Activated CD8-positive, alpha-beta T cell treated with anti-CD3 and anti-CD28 coated beads for 36 hours (primary cell): Measurements from ENCODE around the gene NRG3. TPM values are rescaled to one million over a fixed set of nuclear protein-coding genes. Genes with fewer than 3 reads are reported as not detected.

Experiments
- ATAC-seq: fragments of 200-7000 bp; cut with Tn5 transposase; one replicate; pipeline ENCODE4 v1.10.0; 2021; ENCODE audit warnings: mild to moderate bottlenecking, moderate library complexity
- CTCF ChIA-PET: fragments of 350-600 bp; sonication (Branson Sonifier 250); formaldehyde crosslinking; loops from one replicate; lab custom pipeline; 2021; ENCODE audit warnings: antibody characterized with exemption; lab: Charles Lee
- POLR2A ChIA-PET: fragments of 350-600 bp; sonication (Branson Sonifier 250); formaldehyde crosslinking; loops from one replicate; lab custom pipeline; 2021; ENCODE audit warnings: antibody characterized with exemption; lab: Charles Lee
- DNase-seq: peaks from one replicate; pipeline ENCODE4 v3.0.0-alpha.2; 2020
- H3K27ac Mint-ChIP-seq: one replicate; pipeline ENCODE4 v1.8.0; 2021; ENCODE audit warnings: mild to moderate bottlenecking, mixed read lengths
- H3K27me3 Mint-ChIP-seq: one replicate; pipeline ENCODE4 v1.8.0; 2021; ENCODE audit warnings: mixed read lengths
- H3K36me3 Mint-ChIP-seq: one replicate; pipeline ENCODE4 v1.8.0; 2021; ENCODE audit warnings: low read depth, mixed read lengths
- H3K4me1 Mint-ChIP-seq: one replicate; pipeline ENCODE4 v1.8.0; 2021; ENCODE audit warnings: low read depth, mixed read lengths
- H3K4me3 Mint-ChIP-seq: one replicate; pipeline ENCODE4 v1.8.0; 2021; ENCODE audit warnings: mild to moderate bottlenecking, moderate library complexity, mixed read lengths
- H3K9me3 Mint-ChIP-seq: one replicate; pipeline ENCODE4 v1.8.0; 2021; ENCODE audit warnings: mixed read lengths
- CTCF ChIP-seq: fragments of 200-600 bp; IDR thresholded peaks from one replicate; pipeline ENCODE4 v1.8.0; 2022; ENCODE audit warnings: antibody characterized with exemption, mild to moderate bottlenecking
- intact Hi-C: fragments of 100-400 bp; cut with micrococcal nuclease; formaldehyde crosslinking; loops from one replicate; pipeline ENCODE4 v1.10.0; 2022
- total RNA-seq, 2 experiments: library from RNA; stranded (reverse); gene quantifications; one replicate each; pipeline ENCODE4 v1.2.3, GENCODE V29; 2021

NRG3 gene
- total RNA-seq, 2 experiments from 2014 or later: not detected

- POLR2A ChIA-PET: no interaction called here
- peaks cover 2% of the 10 kb centered on the region for H3K9me3 Mint-ChIP-seq
- intact Hi-C loops: no loop called here
These were observed 697.8 kb downstream of the NRG3 start for GRCh38 chr10:82572744-82573143.

GRCh38 chr10:82574081-82574480 is 699.1 kb downstream of the NRG3 start:
- no peaks in the 10 kb centered on the region for H3K27me3 Mint-ChIP-seq
- intact Hi-C loops: no loop called here
- no peak for TF ChIP-seq CTCF
- ChIA-PET POLR2A (interaction anchor here (1.0 kb wide), 1 partner anchor 82 kb away, joined by 3 read pairs; no protein-coding TSS in a partner anchor), CTCF (no interaction called here)
- H3K9me3 Mint-ChIP-seq: peaks cover 2% of the 10 kb centered on the region
- DNase-seq (no peak), ATAC-seq (no peak)
- H3K4me1 Mint-ChIP-seq: no peaks in the 10 kb centered on the region
- no peak overlapping the region for H3K4me3 Mint-ChIP-seq
- H3K27ac Mint-ChIP-seq: no peak overlapping the region
- H3K36me3 Mint-ChIP-seq: no peaks in the 10 kb centered on the region

More at GRCh38 chr10:82572744-82573143, 697.8 kb downstream of the NRG3 start:
- no peak for TF ChIP-seq CTCF
- DNase-seq: no peak
- CTCF ChIA-PET: no interaction called here
- H3K4me3 Mint-ChIP-seq: no peak overlapping the region
- ATAC-seq: no peak
- H3K27me3 Mint-ChIP-seq: no peaks in the 10 kb centered on the region
- H3K4me1 Mint-ChIP-seq: no peaks in the 10 kb centered on the region
- no peak overlapping the region for H3K27ac Mint-ChIP-seq
- H3K36me3 Mint-ChIP-seq: no peaks in the 10 kb centered on the region

GRCh38 chr10:82575318-82575717 is 700.3 kb downstream of the NRG3 start:
- ChIA-PET POLR2A (no interaction called here), CTCF (no interaction called here)
- Mint-ChIP-seq H3K9me3 (no peaks in the 10 kb centered on the region), H3K36me3 (no peaks in the 10 kb centered on the region), H3K4me3 (no peak overlapping the region), H3K27me3 (no peaks in the 10 kb centered on the region), H3K4me1 (no peaks in the 10 kb centered on the region), H3K27ac (no peak overlapping the region)
- intact Hi-C loops: no loop called here
- ATAC-seq (no peak), DNase-seq (no peak)
- TF ChIP-seq CTCF: no peak

DNA sequence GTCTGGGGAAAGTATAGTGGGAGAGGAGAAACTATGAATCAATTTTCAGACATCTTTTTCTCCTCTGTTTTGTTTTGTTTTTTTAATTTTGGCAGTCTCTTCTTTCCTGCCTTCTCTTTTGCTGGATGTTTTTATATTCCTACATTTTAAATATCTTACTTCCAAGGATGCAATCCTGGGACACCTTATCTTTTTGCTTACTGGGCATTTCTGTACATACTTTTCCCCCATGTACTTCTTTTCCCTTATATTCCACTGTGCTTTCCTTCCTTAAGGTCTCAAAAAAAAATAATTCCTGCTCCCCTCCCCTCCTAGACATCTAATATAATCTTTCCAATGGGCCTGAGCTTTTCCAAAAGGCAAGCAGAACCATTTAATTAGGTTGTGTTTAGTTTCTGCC is 701.1 kb downstream of the NRG3 start:
- no peak for TF ChIP-seq CTCF
- Mint-ChIP-seq H3K4me3 (no peak overlapping the region), H3K27ac (no peak overlapping the region), H3K9me3 (no peaks in the 10 kb centered on the region), H3K27me3 (no peaks in the 10 kb centered on the region), H3K36me3 (no peaks in the 10 kb centered on the region), H3K4me1 (no peaks in the 10 kb centered on the region)
- intact Hi-C loops: no loop called here
- DNase-seq: no peak
- ATAC-seq: no peak
- CTCF ChIA-PET: no interaction called here
- POLR2A ChIA-PET: no interaction called here

DNA sequence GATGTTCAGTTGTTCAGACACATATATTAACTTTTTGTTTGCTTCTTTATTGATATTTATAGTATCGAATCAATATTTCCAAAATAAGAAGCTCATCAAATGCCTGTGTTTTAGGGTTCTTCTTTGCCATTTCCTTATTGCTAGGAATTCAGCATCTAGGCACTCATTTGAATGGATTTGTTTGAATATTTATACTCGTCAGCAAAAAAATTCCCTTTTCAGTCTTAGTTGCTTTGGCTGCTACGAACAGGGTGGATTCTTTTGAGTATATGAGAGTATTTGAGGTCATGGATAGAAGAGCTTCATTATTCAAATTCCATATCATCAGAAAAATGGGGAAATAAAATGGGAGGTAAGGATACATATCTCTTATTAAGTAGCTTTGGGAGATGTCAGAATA is 706.9 kb downstream of the NRG3 start:
- Mint-ChIP-seq H3K4me3 (no peak overlapping the region), H3K4me1 (no peaks in the 10 kb centered on the region), H3K27ac (no peak overlapping the region), H3K27me3 (no peaks in the 10 kb centered on the region), H3K9me3 (no peaks in the 10 kb centered on the region), H3K36me3 (no peaks in the 10 kb centered on the region)
- DNase-seq (no peak), ATAC-seq (no peak)
- ChIA-PET POLR2A (no interaction called here), CTCF (no interaction called here)
- intact Hi-C loops: no loop called here
- no peak for TF ChIP-seq CTCF
